D721Med (cell line): ENCODE data around the gene TPO.
"Not testable (repeated sequence)": the region's sequence is repeated elsewhere in the genome, so short reads cannot be mapped to it uniquely, and the experiment has no call there.

Source experiments
- DNase-seq: peaks from one replicate; pipeline ENCODE4 v3.0.0; 2011; ENCODE audit warnings: low spot score; ENCODE audit not compliant: insufficient read length
- FAIRE-seq: peaks from 2 replicates; lab custom pipeline; 2011; peaks lifted over from hg19 to GRCh38; lab: Jason Lieb, UNC
- TF ChIP-seq, protein P1 (sequence below): IDR thresholded peaks from 2 replicates; pipeline ENCODE4 v1.5.1; 2012; ENCODE audit warnings: mild to moderate bottlenecking, control low read depth; ENCODE audit not compliant: insufficient read depth; ENCODE audit errors: missing control alignments

Gene TPO

DNA sequence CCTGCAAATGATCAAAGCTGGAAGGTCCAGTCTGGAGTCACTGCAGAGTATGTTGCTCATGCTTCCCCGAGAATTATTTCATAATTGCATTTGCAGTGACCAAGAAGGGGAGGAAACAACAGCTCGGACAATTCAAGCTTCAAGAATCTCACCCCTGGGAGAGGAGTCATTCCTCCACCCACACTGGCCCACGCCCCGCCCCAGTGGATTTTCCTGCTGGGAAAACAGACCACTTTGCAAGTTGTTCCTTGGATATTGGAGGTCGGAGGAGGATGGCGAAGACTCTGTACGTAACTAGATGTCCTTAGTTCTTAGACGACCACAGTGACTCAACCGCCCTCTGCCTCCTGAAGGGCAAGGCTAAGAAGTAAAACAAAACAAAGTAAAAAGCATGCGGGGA lies 159.4 kb downstream of the TPO start:
- FAIRE-seq (no peak), DNase-seq (no peak)
- TF ChIP-seq, protein P1, sequence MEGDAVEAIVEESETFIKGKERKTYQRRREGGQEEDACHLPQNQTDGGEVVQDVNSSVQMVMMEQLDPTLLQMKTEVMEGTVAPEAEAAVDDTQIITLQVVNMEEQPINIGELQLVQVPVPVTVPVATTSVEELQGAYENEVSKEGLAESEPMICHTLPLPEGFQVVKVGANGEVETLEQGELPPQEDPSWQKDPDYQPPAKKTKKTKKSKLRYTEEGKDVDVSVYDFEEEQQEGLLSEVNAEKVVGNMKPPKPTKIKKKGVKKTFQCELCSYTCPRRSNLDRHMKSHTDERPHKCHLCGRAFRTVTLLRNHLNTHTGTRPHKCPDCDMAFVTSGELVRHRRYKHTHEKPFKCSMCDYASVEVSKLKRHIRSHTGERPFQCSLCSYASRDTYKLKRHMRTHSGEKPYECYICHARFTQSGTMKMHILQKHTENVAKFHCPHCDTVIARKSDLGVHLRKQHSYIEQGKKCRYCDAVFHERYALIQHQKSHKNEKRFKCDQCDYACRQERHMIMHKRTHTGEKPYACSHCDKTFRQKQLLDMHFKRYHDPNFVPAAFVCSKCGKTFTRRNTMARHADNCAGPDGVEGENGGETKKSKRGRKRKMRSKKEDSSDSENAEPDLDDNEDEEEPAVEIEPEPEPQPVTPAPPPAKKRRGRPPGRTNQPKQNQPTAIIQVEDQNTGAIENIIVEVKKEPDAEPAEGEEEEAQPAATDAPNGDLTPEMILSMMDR, result no peak

DNA sequence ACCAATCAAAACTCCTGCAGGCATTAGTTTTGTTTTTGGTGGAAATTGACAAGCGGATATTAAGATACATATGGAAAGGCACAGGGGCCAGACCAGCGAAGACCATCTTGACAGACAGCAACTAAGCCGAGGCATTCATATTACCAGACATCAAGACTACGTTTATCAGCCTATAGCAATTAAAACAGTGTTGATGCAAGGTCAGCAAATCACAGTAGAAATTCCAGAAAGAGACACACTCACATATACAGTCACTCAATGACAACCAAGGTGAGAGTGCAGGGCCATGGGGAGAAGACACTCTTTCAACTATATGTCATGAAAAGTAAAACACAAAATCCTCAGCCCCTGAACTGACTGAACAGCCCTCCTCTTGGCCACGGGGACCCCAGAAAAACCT lies 164.6 kb downstream of the TPO start:
- DNase-seq, result no peak
- no peak for FAIRE-seq
- TF ChIP-seq, protein P1, result no peak

DNA sequence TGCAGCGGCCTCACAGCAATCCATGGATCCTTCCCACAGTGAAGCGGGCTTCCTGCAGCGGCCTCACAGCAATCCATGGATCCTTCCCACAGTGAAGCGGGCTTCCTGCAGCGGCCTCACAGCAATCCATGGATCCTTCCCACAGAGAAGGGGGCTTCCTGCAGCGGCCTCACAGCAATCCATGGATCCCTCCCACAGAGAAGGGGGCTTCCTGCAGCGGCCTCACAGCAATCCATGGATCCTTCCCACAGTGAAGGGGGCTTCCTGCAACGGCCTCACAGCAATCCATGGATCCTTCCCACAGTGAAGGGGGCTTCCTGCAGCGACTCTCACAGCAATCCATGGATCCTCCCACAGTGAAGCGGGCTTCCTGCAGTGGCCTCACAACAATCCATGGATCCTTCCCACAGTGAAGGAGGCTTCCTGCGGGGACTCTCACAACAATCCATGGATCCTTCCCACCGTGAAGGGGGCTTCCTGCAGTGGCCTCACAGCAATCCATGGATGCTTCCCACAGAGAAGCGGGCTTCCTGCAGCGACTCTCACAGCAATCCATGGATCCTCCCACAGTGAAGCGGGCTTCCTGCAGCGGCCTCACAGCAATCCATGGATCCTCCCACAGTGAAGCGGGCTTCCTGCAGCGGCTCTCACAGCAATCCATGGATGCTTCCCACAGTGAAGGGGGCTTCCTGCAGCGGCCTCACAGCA lies 168.1 kb downstream of the TPO start:
- not testable (repeated sequence) for DNase-seq, FAIRE-seq

DNA sequence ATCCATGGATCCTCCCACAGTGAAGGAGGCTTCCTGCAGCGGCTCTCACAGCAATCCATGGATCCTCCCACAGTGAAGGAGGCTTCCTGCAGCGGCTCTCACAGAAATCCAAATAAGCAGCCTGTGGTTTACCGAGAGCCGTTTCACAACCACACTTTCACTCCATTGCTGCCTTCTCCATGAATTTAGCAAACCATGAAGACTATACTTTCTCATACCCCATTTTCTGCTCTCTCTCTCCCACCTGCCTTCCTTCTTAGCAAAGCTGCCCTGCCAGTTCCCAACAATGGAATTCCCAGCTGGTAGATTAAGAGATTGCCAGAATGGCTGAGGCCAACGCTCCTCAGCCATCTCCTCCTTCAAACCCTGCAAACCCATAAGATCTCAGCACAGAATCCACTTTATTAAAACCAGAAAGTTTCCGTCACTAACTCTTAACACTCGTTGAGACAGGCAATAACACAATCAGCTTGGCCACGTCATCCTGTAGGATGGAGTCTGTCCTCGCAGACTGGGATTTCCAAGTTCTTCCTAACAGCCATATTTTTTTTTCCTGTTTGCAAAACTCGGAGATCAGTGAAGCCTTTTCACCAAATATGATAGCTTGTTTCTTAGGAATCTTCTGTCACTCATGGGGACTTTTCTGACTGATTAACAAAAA lies 168.8 kb downstream of the TPO start:
- TF ChIP-seq, protein P1, result no peak
- FAIRE-seq, result no peak
- no peak for DNase-seq

DNA sequence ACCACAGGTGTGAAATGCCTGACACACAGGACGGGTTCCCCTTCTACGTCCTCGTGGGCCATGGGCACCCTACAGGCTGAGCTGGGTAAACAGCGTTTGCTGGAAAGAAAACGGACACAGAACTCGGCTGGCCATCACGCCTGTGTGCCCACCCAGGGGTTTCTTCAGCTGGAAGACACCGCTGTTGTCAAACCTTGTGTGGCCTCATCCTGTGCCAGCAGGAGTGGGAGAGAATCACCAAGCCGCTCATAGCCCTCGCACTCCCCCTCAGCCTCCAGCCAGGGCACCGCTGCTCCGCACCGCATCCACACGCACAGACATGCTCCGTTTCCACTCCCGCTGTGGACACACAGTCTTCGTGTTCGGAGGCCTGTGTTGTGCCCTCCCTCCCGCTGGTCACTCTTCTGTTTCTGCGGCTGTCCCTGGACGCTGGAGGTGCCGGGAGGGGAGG lies 169.7 kb downstream of the TPO start:
- TF ChIP-seq, protein P1, result no peak
- no peak for DNase-seq
- FAIRE-seq, result no peak

DNA sequence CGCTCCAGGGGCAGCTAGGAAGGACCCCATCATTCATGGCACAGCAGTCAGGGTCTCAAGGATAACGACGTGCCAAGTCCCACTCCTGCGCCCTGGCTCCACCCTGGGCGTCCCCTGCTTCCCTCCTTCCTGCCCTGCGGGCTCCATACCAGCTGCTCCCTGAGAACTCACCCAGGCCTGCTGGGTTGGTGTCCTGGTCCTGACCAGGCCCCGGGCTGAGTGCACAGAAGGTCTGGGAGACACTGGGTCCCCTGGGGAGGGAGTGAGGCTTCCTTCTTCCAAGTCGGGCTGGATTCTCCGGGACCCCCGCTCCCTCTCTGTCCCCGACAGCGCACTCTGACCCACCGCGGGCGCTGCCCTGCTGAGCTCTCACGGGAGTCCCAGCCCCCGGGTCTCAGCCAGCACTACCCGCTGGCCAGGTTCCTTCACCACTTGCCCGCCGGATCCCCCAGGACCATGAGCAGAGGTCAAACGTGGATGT lies 170.8 kb downstream of the TPO start:
- DNase-seq, result no peak
- TF ChIP-seq, protein P1, result no peak

DNA sequence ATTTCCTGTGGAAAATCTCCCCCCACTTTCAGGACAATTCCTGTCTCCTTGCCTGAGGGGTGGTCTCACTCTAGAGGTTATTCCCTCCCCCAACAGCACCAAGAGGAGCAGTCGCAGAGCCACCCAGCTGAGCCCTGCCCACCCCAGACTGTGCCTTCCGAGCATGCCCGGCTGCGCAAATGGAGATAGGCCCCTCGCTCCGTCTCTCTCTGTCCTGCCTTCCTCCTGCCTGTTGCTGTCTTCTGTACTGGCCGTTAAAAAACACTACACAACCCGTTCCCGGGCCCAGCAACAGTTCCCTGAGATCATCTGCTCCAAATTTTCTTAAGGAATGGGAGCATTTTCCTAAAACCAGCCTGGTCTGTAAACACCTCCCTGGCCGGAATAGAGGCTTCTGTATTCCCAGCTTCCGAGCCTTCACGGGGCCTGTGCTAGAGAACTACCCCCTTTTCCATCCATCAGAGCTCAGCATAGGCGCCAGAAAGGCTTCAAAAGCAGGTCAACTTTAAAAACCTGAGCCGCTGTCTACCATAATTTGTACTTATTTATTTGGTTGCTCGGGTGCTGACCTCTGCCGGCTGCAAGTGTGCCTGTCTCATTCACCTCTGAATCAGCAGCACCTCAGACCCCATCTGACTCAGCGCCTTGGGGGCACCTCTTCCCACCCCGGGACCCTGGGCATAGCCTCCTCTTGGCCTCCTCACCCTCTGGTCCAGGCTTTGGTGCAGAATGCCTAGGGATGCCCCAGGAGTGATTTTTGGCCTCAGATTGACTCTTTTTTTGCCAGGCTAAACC lies 171.6 kb downstream of the TPO start:
- TF ChIP-seq, protein P1, result no peak
- DNase-seq, result no peak
- no peak for FAIRE-seq

More for the DNA sequence above, 170.8 kb downstream of the TPO start:
- no peak for FAIRE-seq
